Measurements from ENCODE around the gene ZNF319. TPM values are rescaled to one million over a fixed set of nuclear protein-coding genes. Genes with fewer than 3 reads are reported as not detected.
A peak's percentile ranks its signal among the peaks of the same experiment; 100 is the strongest.

The ZNF319 gene
- total and polyA plus RNA-seq, 2 of the 13 experiments (the other 11 are each of a cell fraction or from before 2014, with no cell fraction given), result 2.4 to 3.6 TPM

- peak; percentile 71 for TF ChIP-seq DRAP1 (CRISPR knock-in tag; IDR thresholded peaks at IDR 0.05)
- TF ChIP-seq MTERF4 (CRISPR knock-in tag; IDR thresholded peaks at IDR 0.05), result no peak
- TF ChIP-seq HNF4G (IDR thresholded peaks at IDR 0.05; ENCODE audit: borderline replicate concordance, low read depth, low read length), result peak; percentile 15; the same call in 1 of the 2 replicates
- peak; percentile 55; the same call in 1 of the 2 replicates for TF ChIP-seq HNF4G (CRISPR knock-in tag; IDR thresholded peaks at IDR 0.05; ENCODE audit: borderline replicate concordance, low read depth)
- TF ChIP-seq POGZ (CRISPR knock-in tag; IDR thresholded peaks at IDR 0.05), result no peak
- TF ChIP-seq DBP (CRISPR knock-in tag; IDR thresholded peaks at IDR 0.05; ENCODE audit: not compliant biosample characterization), result peak; percentile 90
- peak; percentile 77; the same call in 1 of the 2 replicates for TF ChIP-seq ZNF788 (CRISPR knock-in tag; IDR thresholded peaks at IDR 0.05; ENCODE audit: borderline replicate concordance)
- 0 out of 2 replicates have a peak, but pooled peaks have one; percentile 51 for TF ChIP-seq PRDM15 (CRISPR knock-in tag; IDR thresholded peaks at IDR 0.05)
- TF ChIP-seq MEF2D (CRISPR knock-in tag; IDR thresholded peaks at IDR 0.05), result peak; percentile 40; the same call in 1 of the 2 replicates
- peak; percentile 33; the same call in 1 of the 2 replicates for TF ChIP-seq FOXJ3 (CRISPR knock-in tag; IDR thresholded peaks at IDR 0.05; ENCODE audit: borderline replicate concordance)
- peak; percentile 38 for TF ChIP-seq TAF15 (IDR thresholded peaks at IDR 0.05; ENCODE audit: low read depth, low read length, poor library complexity, severe bottlenecking)
- TF ChIP-seq PREB (CRISPR knock-in tag; IDR thresholded peaks at IDR 0.05), result no peak
- no peak for TF ChIP-seq ZKSCAN5 (CRISPR knock-in tag; IDR thresholded peaks at IDR 0.05)
- TF ChIP-seq ZNF569 (CRISPR knock-in tag; IDR thresholded peaks at IDR 0.05; ENCODE audit: borderline replicate concordance), result no peak
- TF ChIP-seq KDM2A (CRISPR knock-in tag; IDR thresholded peaks at IDR 0.05; ENCODE audit: borderline replicate concordance, low read depth), result peak; percentile 75
Measured at GRCh38 chr16:58000706-58001676, 519 bp upstream of the ZNF319 start, which contains the start of gene USB1 (continued).
